GM12878 (cell line): ENCODE results near the gene TECTA. TPM values are rescaled to one million over a fixed set of nuclear protein-coding genes. Genes with fewer than 3 reads are reported as not detected.

Experiments
- ATAC-seq: fragments of 200-7000 bp; cut with Tn5 transposase; 3 replicates; pipeline ENCODE4 v1.9.1; 2020; ENCODE audit warnings: mild to moderate bottlenecking, moderate library complexity
- BruUV-seq: library from RNA; stranded (reverse); fragments of 400-500 nt; replicated peaks from 2 replicates; lab custom pipeline; 2021; lab: Mats Ljungman, UMichigan
- CTCF ChIA-PET: fragments of 300-600 bp; sonication (Branson Sonifier 250); formaldehyde crosslinking; extraction: SDS; loops from one replicate; lab custom pipeline; 2021; ENCODE audit warnings: inconsistent platforms; lab: Yijun Ruan, JAX
- POLR2A ChIA-PET: fragments of 350-600 bp; formaldehyde crosslinking; extraction: SDS; loops from one replicate; lab custom pipeline; 2021; ENCODE audit warnings: inconsistent platforms; lab: Charles Lee
- RAD21 ChIA-PET: fragments of 300-600 bp; sonication (Branson Sonifier 250); formaldehyde crosslinking; loops from one replicate; lab custom pipeline; 2023; ENCODE audit warnings: antibody characterized with exemption; ENCODE audit not compliant: unreplicated experiment; lab: Charles Lee
- SMC1A ChIA-PET: fragments of 300-600 bp; sonication (Branson Sonifier 250); formaldehyde crosslinking; loops from one replicate; lab custom pipeline; 2023; ENCODE audit not compliant: unreplicated experiment, uncharacterized antibody; lab: Charles Lee
- DNase-seq: peaks from one replicate; pipeline ENCODE4 v3.0.0-alpha.2; 2011; ENCODE audit warnings: low read depth, low spot score
- FAIRE-seq: peaks from 3 replicates; lab custom pipeline; 2011; peaks lifted over from hg19 to GRCh38; lab: Jason Lieb, UNC
- H2AFZ ChIP-seq: 2 replicates; pipeline ENCODE4 v1.6.0; 2011; ENCODE audit warnings: low read depth, low read length, control low read depth; ENCODE audit not compliant: control insufficient read depth
- H3K27ac ChIP-seq: 2 replicates; pipeline ENCODE4 v1.5.1; 2011; ENCODE audit warnings: control low read depth; ENCODE audit not compliant: control insufficient read depth, insufficient read depth
- H3K27me3 ChIP-seq, 2 experiments: replicated peaks in 1 of 2; 2 replicates each; pipeline versions ENCODE4 v1.6.0 to v1.6.1; 2011; ENCODE audit warnings: low read length in 1 of 2; ENCODE audit not compliant: control insufficient read depth in 2 of 2, insufficient read depth in 2 of 2
- H3K36me3 ChIP-seq, 2 experiments: 2 replicates each; pipeline ENCODE4 v1.5.1; 2011; ENCODE audit warnings: low read length in 1 of 2; ENCODE audit not compliant: control insufficient read depth in 2 of 2, insufficient read depth in 2 of 2
- H3K4me1 ChIP-seq: 2 replicates; pipeline ENCODE4 v1.6.1; 2011; ENCODE audit warnings: mild to moderate bottlenecking, low read length, moderate library complexity, mixed read lengths; ENCODE audit not compliant: control insufficient read depth, insufficient read depth
- H3K4me2 ChIP-seq: 2 replicates; pipeline ENCODE4 v1.6.0; 2011; ENCODE audit warnings: control low read depth; ENCODE audit not compliant: control insufficient read depth, insufficient read depth
- H3K4me3 ChIP-seq: fragments of 200-600 bp; sonication (generic); 2 replicates; pipeline ENCODE4 v1.5.1; 2016
- H3K79me2 ChIP-seq: 2 replicates; pipeline ENCODE4 v1.6.0; 2011; ENCODE audit warnings: low read length; ENCODE audit not compliant: control insufficient read depth, insufficient read depth
- H3K9ac ChIP-seq: 2 replicates; pipeline ENCODE4 v1.8.0; 2011; ENCODE audit warnings: low read length, control low read depth, mixed read lengths; ENCODE audit not compliant: control insufficient read depth, insufficient read depth
- H3K9me3 ChIP-seq: replicated peaks from 3 replicates; pipeline ENCODE4 v1.5.1; 2011; ENCODE audit warnings: mild to moderate bottlenecking, low read length; ENCODE audit not compliant: control insufficient read depth, insufficient read depth
- H4K20me1 ChIP-seq: 2 replicates; pipeline ENCODE4 v1.6.0; 2011; ENCODE audit not compliant: control insufficient read depth, insufficient read depth
- ESRRA ChIP-seq: IDR thresholded peaks from 2 replicates; pipeline ENCODE4 v1.6.1; 2012; ENCODE audit warnings: mild to moderate bottlenecking, low read length, improper control_type of control experiment
- ETV6 ChIP-seq, 2 experiments: fragments of 450-650 bp in 1 of 2; IDR thresholded peaks in 1 of 2; conservative IDR thresholded peaks in 1 of 2; 2 replicates each; pipeline ENCODE4 v1.6.1; 2014; ENCODE audit warnings: antibody characterized with exemption in 1 of 2, borderline replicate concordance in 1 of 2, low read depth in 1 of 2, mild to moderate bottlenecking in 1 of 2, moderate library complexity in 1 of 2
- GABPA ChIP-seq: IDR thresholded peaks from 2 replicates; pipeline ENCODE4 v1.6.1; 2014; ENCODE audit warnings: antibody characterized with exemption, low read depth, mild to moderate bottlenecking, inconsistent platforms
- HCFC1 ChIP-seq: fragments of 150-350 bp; IDR thresholded peaks from 2 replicates; pipeline ENCODE4 v1.6.1; 2014; ENCODE audit warnings: low read length
- MTA2 ChIP-seq: fragments of 450-650 bp; IDR thresholded peaks from 2 replicates; pipeline ENCODE4 v1.6.1; 2016; ENCODE audit warnings: low read depth, mild to moderate bottlenecking, moderate library complexity
- NRF1 ChIP-seq: conservative IDR thresholded peaks from 2 replicates; pipeline ENCODE4 v1.6.1; 2011; ENCODE audit warnings: mild to moderate bottlenecking, low read depth, low read length, improper control_type of control experiment
- RAD21 ChIP-seq: IDR thresholded peaks from 2 replicates; pipeline ENCODE4 v1.6.1; 2011; ENCODE audit warnings: mild to moderate bottlenecking, low read depth, low read length, moderate library complexity; ENCODE audit not compliant: insufficient read depth
- RCOR1 ChIP-seq: conservative IDR thresholded peaks from 2 replicates; pipeline ENCODE4 v1.6.1; 2012; ENCODE audit warnings: low read depth, low read length, improper control_type of control experiment
- RUNX3 ChIP-seq: IDR thresholded peaks from 2 replicates; pipeline ENCODE4 v1.6.1; 2012; ENCODE audit warnings: low read length, inconsistent platforms
- SKIL ChIP-seq: fragments of 450-650 bp; IDR thresholded peaks from 2 replicates; pipeline ENCODE4 v1.6.1; 2017; ENCODE audit warnings: mild to moderate bottlenecking, low read depth, inconsistent platforms; ENCODE audit not compliant: poor library complexity, severe bottlenecking
- SMARCA5 ChIP-seq: fragments of 450-650 bp; IDR thresholded peaks from 2 replicates; pipeline ENCODE4 v1.6.1; 2017; ENCODE audit warnings: mild to moderate bottlenecking
- SMC3 ChIP-seq: IDR thresholded peaks from 2 replicates; pipeline ENCODE4 v1.6.1; 2011; ENCODE audit warnings: low read length, improper control_type of control experiment, borderline replicate concordance
- SREBF2 ChIP-seq: IDR thresholded peaks from 2 replicates; pipeline ENCODE4 v1.6.1; 2012; ENCODE audit warnings: mild to moderate bottlenecking, low read length
- SUPT20H ChIP-seq: IDR thresholded peaks from 2 replicates; pipeline ENCODE4 v1.6.1; 2011; ENCODE audit warnings: low read depth, mild to moderate bottlenecking, low read length, moderate library complexity, borderline replicate concordance; ENCODE audit not compliant: control insufficient read depth
- TARDBP ChIP-seq: IDR thresholded peaks from 2 replicates; pipeline ENCODE4 v1.6.1; 2016; ENCODE audit warnings: borderline replicate concordance
- TCF12 ChIP-seq: IDR thresholded peaks from 2 replicates; pipeline ENCODE4 v1.6.1; 2011; ENCODE audit warnings: low read depth, mild to moderate bottlenecking, low read length
- ZBTB11 ChIP-seq: fragments of 450-650 bp; formaldehyde crosslinking; IDR thresholded peaks from 2 replicates; pipeline ENCODE4 v1.5.0; 2022; ENCODE audit warnings: mild to moderate bottlenecking, missing genetic modification characterization
- ZNF217 ChIP-seq: fragments of 450-650 bp; IDR thresholded peaks from 2 replicates; pipeline ENCODE4 v1.6.1; 2017; ENCODE audit warnings: antibody characterized with exemption, mild to moderate bottlenecking
- ZZZ3 ChIP-seq: IDR thresholded peaks from 2 replicates; pipeline ENCODE4 v1.6.1; 2011; ENCODE audit warnings: low read depth; ENCODE audit not compliant: control insufficient read depth, insufficient read length
- WGBS: methylation state at CpG from one replicate; pipeline ENCODE4 v1.1.6; 2016; ENCODE audit warnings: low lambda C conversion rate; ENCODE audit not compliant: insufficient replicate concordance, insufficient coverage; ENCODE audit errors: missing lambda C conversion rate; 5-methylcytosine and 5-hydroxymethylcytosine counted together
- in situ Hi-C: fragments of 300-500 bp; cut with MboI; formaldehyde crosslinking; loops from 9 replicates; pipeline ENCODE4 v1.14.3; 2018; ENCODE audit warnings: mixed read lengths
- intact Hi-C: fragments of 100-400 bp; cut with micrococcal nuclease; formaldehyde crosslinking; loops from one replicate; pipeline ENCODE4 v1.14.2; 2022; ENCODE audit not compliant: unreplicated experiment
- polyA plus RNA-seq, 11 experiments: library from polyadenylated mRNA; depleted of rRNA in 4 of 11; unstranded in 6 of 11; stranded (reverse) in 5 of 11; fragments of >200 nt; fragmentation: Nextera tagmentation in 4 of 11; fragmentation: Illumina TruSeq in 1 of 11; extraction: Ambion mirVana in 4 of 11; extraction: Trizol in 1 of 11; gene quantifications; 1 replicate in 1 of 11; 2 replicates in 10 of 11; pipeline versions ENCODE4 v1.2.1 to v1.2.3, GENCODE V29; 2011 to 2016; ENCODE audit warnings: inconsistent platforms in 2 of 11, missing spikeins in 2 of 11, low read depth in 1 of 11
- total RNA-seq, 4 experiments: library from RNA; depleted of rRNA in 3 of 4; stranded (reverse); fragments of >200 nt in 3 of 4; fragmentation: Illumina TruSeq in 1 of 4; extraction: Trizol in 1 of 4; gene quantifications; 2 replicates each; pipeline versions ENCODE4 v1.2.1 to v1.2.3, GENCODE V29; 2013 to 2021
- TF ChIP-seq, protein P1 (sequence below): IDR thresholded peaks from 2 replicates; pipeline ENCODE4 v1.6.1; 2011; ENCODE audit warnings: borderline replicate concordance, low read depth, mild to moderate bottlenecking, moderate library complexity, low read length; ENCODE audit not compliant: insufficient read depth, poor library complexity, severe bottlenecking

TECTA gene
- total and polyA plus RNA-seq, 10 of the 15 experiments (the other 5 are each of a cell fraction or from before 2014, with no cell fraction given): under 0.01 to 0.14 (median 0.05) TPM; not detected in 1

- TF ChIP-seq RUNX3: no peak
- no peak for TF ChIP-seq NRF1
- TF ChIP-seq SUPT20H: no peak
- TF ChIP-seq SREBF2: no peak
- no peak for TF ChIP-seq ESRRA
- TF ChIP-seq ZZZ3: no peak
- no peak for TF ChIP-seq SMC3
- no peak for TF ChIP-seq HCFC1
- no peak for TF ChIP-seq ZBTB11
- no peak for TF ChIP-seq SKIL
- no peak for TF ChIP-seq GABPA
- no peak for TF ChIP-seq TARDBP
- TF ChIP-seq SMARCA5: no peak
- TF ChIP-seq RAD21: no peak
- TF ChIP-seq, protein P1, sequence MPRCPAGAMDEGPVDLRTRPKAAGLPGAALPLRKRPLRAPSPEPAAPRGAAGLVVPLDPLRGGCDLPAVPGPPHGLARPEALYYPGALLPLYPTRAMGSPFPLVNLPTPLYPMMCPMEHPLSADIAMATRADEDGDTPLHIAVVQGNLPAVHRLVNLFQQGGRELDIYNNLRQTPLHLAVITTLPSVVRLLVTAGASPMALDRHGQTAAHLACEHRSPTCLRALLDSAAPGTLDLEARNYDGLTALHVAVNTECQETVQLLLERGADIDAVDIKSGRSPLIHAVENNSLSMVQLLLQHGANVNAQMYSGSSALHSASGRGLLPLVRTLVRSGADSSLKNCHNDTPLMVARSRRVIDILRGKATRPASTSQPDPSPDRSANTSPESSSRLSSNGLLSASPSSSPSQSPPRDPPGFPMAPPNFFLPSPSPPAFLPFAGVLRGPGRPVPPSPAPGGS: no peak
- TF ChIP-seq ZNF217: no peak
- no peak for TF ChIP-seq ETV6 (conservative IDR thresholded peaks at IDR 0.05 in 1 of 2, IDR thresholded peaks at IDR 0.05 in 1 of 2; ENCODE audit: borderline replicate concordance in 1 of 2, low read depth in 1 of 2)
- TF ChIP-seq TCF12: no peak
- TF ChIP-seq MTA2: no peak
- no peak for TF ChIP-seq RCOR1
- POLR2A ChIA-PET: no interaction called here
- no TSS peak for BruUV-seq
These were observed 44.8 kb downstream of the TECTA start for GRCh38 chr11:121145826-121146225.

More at GRCh38 chr11:121145826-121146225, 44.8 kb downstream of the TECTA start:
- Histone ChIP-seq H3K27ac (no peak overlapping the region), H3K4me3 (no peak overlapping the region), H3K9me3 (no peaks in the 10 kb centered on the region), H2AFZ (no peak overlapping the region), H3K4me2 (no peak overlapping the region), H3K36me3 (no peaks in the 10 kb centered on the region), H3K27me3 (peaks cover 4 to 9% of the 10 kb centered on the region in 2 experiments; a peak in 3 of 4 replicates), H3K9ac (no peak overlapping the region), H3K79me2 (no peaks in the 10 kb centered on the region), H3K4me1 (no peaks in the 10 kb centered on the region), H4K20me1 (no peaks in the 10 kb centered on the region)
- ChIA-PET RAD21 (no interaction called here), CTCF (no interaction called here), SMC1A (no interaction called here)
- FAIRE-seq: no peak
- 41% methylated on average over 11 of the region's 11 CpGs for WGBS
- in situ Hi-C loops (no loop called here), intact Hi-C loops (no loop called here)
- DNase-seq: no peak
- ATAC-seq: no peak
